ENCODE data around the gene TMEM120A. TPM values are rescaled to one million over a fixed set of nuclear protein-coding genes. Genes with fewer than 3 reads are reported as not detected.

The TMEM120A gene
- total RNA-seq, 2 donors from 2014 or later: 54.2 to 55.3 TPM

DNA sequence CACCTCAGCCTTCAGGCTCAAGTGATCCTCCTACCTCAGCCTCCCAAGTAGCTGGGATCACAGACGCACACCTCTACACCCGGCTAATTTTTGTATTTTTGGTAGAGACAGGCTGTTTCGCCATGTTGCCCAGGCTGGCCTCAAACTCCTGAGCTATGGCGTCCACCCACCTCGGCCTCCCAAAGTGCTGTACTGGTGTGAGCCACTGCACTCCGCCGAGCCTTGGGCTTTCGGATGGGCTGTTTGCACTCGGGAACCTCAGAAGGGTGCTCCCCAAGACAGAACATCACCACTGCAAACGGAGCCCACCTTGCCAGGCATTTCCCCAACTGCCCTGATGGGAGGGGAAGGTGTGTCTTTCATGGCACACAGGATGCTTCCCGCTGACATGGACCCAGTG is 27.3 kb downstream of the TMEM120A start:
- DNase-seq (ENCODE audit: low spot score): no peak

DNA sequence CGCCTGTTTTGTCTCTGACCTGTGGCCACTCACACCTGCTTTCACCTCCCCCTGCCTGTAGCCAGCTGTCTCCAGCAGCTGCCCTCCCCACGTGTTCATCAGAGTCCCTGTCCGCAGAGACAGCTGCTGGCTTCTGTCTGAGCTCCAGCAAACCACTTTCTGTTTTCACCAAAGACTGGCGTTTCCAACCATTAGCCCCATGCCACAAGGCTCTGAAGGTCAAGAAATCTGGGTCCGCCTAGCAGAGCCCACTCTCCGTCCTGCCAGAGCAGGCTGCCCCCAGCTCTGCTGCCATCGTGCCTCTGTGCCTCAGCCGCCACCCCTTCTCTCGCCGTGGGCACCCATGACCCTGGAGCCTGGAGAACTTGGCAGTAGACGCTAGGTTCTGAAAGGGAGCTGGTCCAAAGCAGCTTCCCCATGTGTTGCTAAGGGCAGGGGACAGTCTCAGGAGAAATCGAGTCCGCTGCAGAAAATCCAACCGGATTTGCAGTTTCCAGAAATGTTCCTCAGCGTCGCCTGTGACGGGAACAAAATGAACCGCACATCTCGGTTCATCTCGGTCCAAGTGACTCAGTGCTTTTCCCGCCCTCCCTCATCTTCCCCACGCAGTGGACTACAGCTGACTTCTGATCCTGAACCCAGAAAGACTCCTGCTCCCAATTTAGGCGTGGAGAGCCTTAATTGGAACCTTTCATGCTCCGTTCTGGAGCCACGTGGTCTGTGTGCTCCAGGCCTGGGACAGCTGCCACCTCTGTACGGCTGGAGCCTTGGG is 28.0 kb downstream of the TMEM120A start:
- intact Hi-C loops (cut with DNase I): loop anchor here in 1 of 2 donors (10.0 kb wide), 1 partner anchor 52 kb away; the partner anchor contains the start of gene POR
- DNase-seq (ENCODE audit: low spot score): peak; percentile 91

More for the DNA sequence above, 27.3 kb downstream of the TMEM120A start:
- intact Hi-C loops (cut with DNase I): loop anchor here in 1 of 2 donors (10.0 kb wide), 1 partner anchor 52 kb away; the partner anchor contains the start of gene POR

DNA sequence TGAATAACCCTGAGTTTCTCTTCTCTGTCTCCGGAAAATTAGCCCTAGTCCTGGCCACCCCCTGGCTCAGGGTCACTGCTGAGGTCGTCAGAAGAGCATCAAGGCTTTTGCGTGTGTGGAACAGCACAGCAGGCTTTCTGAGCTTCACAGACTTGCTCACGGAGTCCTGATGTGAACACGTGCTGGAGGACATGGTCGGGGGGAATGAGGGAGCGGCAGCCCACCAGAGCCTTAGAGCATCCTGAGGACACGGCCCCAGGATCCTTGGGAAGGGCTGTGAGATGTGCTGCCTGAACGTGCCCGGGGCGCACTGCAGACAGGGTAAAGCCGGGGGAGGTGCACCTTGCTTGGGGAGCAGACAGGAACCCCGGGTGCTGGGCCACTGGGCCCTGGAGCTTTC is 28.8 kb downstream of the TMEM120A start:
- intact Hi-C loops (cut with DNase I): loop anchor here in 1 of 2 donors (10.0 kb wide), 1 partner anchor 51 kb away; the partner anchor contains the start of gene POR
- no peak for DNase-seq (ENCODE audit: low spot score)

DNA sequence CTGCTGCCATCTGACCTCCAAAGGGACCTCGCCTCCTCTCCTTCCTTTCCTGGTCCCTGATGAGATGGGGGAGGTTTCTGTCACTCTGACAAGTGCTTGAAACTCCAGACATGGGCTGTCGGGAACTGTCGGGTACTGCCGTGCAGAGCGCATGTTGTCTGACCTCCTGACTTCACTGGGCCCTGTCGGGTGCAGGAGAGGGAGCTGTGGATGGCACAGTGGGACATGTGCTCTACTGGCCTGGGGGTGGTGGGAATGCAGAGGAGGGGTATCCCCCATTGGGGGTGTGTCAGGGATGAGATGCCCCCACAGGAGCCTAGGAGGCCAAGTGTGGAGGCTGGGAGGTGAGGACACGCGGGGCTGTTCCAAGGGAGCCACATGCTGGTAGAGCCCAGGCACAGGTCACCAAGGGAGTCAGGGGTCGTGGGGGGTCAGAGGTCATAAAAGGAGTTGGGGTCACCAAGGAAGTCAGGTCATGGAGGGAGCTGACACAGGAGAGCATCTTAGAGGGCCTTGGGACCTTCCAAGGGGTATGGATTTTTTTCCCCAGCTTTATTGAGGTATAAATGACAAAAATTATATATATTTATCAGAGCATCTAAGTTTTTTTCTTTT is 30.9 kb downstream of the TMEM120A start:
- intact Hi-C loops (cut with DNase I): loop anchor here in 1 of 2 donors (10.0 kb wide), 1 partner anchor 49 kb away; the partner anchor contains the start of gene POR
- peak; percentile 84 for DNase-seq (ENCODE audit: low spot score)

DNA sequence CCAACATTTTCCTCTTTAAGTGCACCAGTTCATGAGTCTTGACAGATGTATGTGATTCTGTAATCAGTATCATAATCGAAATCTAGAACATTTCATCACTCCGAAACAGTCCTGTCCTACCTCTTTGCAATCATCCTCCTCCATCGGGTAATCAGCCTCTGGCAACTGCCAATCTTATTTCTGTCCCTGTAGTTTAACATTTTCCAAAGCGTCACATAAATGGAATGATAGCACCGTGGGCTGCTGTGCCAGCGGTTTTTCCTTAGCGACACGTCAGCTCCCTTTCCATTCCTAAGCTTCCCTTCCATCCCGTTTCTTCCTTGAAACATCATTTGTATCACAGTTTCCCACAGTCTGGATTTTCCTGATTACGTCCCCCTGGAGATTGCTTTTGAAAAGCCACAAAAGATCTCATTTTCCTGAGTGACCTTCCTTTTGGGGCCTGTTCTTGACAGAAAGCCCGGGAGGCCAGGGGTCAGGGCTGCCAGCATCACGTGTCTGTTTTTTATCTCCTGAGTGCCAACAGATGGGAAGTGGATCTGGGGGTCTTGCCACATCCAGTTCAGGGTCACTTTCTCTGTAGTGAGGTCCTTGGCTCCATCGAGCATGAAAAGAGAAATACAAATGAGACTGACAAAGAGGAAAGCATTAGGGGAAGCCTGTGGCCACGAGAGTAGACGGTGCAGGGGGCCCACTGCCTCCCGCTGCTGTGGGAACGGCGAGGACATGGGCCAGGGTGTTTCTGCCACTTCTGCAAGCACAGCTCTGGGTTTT is 31.6 kb downstream of the TMEM120A start:
- intact Hi-C loops (cut with DNase I): loop anchor here in 1 of 2 donors (10.0 kb wide), 1 partner anchor 48 kb away; the partner anchor contains the start of gene POR
- DNase-seq (ENCODE audit: low spot score): peak; percentile 90

DNA sequence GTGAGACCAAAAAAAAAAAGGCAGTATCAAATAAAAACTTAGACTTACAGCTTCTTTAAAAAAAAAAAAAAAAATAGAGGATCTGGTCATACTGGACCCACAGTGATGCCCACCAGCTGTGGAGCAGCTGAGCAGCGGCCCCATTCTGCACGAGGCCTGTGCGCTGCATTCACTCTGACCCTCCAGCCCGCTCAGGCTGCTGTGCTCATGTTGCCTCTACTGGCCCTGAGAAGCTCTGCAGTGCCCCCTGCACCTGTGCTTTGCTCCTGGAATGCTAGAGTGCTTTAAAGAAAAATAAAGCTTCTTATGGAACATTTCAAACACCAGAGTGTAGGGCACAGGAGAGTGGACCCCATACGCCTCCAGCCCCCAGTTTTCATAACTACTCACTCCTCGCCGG is 33.2 kb downstream of the TMEM120A start:
- DNase-seq (ENCODE audit: low spot score): no peak
- intact Hi-C loops (cut with DNase I): loop anchor here in 1 of 2 donors (10.0 kb wide), 1 partner anchor 46 kb away; the partner anchor contains the start of gene POR

DNA sequence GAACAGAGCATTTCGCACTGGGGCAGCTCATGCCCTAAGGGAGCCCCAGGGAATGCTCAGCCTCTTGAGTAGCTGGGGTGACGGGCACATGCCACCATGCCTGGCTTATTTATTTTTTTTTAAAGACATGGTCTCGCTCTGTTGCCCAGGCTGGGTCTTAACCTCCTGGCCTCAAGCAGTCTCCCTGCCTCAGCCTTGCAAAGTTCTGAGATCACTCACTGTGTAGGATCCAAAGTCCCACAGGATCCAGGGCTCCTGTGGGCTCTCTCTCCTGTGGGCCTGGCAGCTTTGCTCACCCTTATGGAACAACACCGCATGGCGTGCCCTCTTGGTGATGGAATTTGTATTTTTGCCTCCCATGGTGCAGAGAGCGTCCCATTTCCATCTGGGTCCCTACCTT is 34.0 kb downstream of the TMEM120A start:
- no peak for DNase-seq (ENCODE audit: low spot score)
- intact Hi-C loops (cut with DNase I): loop anchor here in 1 of 2 donors (10.0 kb wide), 1 partner anchor 46 kb away; the partner anchor contains the start of gene POR

DNA sequence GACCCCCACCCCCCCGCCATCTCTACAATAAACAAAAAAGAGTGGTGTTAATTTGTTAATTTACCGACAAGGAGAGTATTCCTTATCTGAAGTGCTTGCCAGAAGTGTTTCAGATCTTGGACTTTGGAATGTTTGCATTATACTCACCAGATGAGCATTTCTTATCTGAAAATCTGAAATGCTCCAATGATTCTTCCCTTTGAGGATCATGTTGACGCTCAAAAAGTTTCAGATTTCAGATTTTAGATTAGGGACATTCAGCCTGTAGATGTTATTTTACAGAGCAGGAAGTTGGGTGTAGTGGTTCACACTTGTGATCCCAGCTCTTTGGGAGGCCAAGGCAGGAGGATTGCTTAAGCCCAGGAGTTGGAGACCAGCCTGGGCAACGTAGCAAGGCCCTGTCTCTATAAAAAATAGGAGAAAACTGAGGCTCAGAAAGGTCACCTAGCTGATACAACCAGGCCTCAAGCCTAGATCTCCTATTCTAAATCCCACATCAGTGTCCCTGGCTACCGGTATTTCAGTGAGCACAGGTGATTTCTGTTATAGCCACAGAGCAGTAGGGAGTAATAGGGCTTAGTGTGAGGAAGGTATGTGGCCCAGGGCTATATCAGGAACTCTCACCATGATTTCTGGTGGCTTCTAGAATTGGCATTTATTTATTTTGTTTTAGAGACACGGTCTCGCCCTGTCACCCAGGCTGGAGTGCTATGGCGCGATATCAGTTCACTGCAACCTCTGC is 35.4 kb downstream of the TMEM120A start:
- intact Hi-C loops (cut with DNase I): no loop called here
- no peak for DNase-seq (ENCODE audit: low spot score)

DNA sequence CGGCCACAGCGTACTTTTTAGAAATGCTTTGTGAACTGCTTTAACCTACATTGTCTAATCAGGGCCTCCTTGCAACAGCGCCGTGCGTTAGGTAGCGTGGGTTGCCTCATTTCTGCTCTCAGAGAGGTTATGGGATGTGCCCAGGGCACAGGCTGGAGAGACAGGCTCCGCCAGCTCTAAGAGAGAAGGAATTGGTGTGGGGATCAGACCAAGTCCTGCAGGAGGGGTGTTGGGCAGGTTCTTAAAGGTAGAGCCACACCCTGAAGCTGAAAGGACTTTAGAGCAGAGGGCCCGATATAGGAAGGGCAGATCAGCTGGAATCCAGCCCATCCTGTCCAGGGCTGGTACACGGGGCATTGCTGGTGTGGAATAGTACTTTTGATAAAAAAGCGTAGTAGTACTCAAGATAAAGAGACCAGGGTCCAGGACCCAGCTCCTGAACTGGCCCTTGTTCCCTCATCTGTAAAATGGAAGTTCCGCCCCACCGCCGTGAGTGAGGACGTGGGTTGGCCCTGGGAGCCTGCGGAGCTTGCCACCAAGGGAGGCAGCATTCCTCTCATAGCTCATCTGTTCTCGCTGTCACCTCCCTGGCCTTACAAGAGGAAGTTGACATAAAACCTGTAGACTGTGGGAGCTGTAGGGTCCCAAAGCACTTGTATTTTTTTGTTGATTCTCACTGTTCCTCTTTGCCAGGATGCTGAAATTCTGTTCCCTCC is 37.2 kb downstream of the TMEM120A start:
- no peak for DNase-seq (ENCODE audit: low spot score)
- intact Hi-C loops (cut with DNase I): no loop called here

DNA sequence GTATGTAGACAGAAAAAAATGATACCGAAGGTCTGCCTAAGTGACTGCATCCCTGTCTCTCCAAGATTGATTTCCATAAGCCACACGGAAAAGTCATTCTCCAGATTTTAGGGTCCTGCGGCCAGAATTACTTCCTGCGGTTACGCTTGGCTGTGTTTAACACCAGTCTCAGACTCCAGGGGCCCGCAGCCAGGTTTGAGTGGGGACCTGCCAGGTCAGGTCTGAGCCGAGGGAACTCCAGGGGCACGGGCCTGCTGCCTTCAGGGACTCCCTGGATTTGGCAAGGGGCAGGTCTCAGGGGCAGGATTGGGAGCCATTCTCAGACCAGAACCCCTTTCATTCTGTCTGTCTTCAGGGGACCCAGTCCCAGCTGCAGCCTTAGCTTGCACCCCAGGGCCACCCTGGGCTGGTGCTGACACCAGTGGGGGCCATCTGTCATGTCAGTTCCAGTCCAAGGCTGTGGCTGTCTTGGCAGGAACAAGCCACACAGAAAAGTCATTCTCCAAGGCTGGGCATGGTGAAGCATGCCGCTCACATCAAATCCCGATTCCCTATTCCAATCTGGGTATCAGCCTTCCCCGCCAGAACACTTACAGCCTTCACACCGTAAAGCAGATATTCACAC is 39.0 kb downstream of the TMEM120A start:
- intact Hi-C loops (cut with DNase I): no loop called here

DNA sequence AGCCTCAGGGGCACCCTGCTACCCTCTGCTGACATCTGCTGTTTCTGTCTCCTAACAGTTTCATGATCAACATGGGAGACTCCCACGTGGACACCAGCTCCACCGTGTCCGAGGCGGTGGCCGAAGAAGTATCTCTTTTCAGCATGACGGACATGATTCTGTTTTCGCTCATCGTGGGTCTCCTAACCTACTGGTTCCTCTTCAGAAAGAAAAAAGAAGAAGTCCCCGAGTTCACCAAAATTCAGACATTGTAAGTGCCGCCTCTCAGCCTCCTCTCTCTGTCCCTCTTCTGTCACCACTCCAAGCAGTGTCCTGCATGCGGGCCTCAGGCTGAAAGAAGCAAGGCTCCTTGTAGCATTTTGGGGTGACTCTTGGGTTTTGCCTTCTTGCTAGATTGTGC is 40.5 kb downstream of the TMEM120A start:
- intact Hi-C loops (cut with DNase I): no loop called here
- DNase-seq (ENCODE audit: low spot score): no peak

More for the DNA sequence above, 39.0 kb downstream of the TMEM120A start:
- no peak for DNase-seq (ENCODE audit: low spot score)

DNA sequence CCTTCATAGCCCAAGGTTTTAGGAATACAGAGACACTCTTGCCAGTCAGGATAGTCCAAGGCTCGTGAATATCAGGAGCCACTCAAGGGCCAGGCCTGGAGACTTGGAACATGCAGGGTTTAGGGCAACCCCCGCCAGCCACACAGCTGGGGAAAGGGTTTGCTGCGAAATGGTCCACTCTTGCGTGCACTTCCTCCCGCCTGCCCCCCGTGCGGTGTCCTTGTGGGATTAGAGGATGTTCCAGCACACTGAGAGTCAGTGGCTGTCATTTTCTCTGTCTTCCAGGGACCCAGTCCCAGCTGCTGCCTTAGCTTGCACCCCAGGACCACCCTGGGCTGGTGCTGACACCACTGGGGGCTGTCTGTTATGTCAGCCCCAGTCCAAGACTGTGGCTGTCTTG is 41.0 kb downstream of the TMEM120A start:
- no peak for DNase-seq (ENCODE audit: low spot score)
- intact Hi-C loops (cut with DNase I): no loop called here

DNA sequence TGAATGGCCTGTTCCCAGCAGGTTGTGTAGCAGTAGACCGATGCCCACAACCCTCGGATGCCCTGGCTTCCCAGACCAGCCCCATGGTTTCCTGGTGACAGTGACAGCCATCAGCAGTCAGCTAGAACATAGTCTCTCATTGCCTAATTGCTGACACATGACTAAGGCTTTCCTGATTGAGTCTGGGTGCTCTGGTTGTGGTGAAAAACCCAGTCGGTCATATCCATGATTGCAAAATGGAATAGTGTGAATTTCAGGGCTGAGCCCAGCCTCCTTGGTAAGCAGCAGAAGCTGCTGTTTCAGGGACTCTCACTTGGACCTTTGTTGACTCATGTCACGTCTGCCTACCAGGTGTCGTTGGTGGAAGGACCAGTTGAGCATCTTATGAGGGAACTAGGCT is 42.9 kb downstream of the TMEM120A start:
- intact Hi-C loops (cut with DNase I): no loop called here
- no peak for DNase-seq (ENCODE audit: low spot score)

DNA sequence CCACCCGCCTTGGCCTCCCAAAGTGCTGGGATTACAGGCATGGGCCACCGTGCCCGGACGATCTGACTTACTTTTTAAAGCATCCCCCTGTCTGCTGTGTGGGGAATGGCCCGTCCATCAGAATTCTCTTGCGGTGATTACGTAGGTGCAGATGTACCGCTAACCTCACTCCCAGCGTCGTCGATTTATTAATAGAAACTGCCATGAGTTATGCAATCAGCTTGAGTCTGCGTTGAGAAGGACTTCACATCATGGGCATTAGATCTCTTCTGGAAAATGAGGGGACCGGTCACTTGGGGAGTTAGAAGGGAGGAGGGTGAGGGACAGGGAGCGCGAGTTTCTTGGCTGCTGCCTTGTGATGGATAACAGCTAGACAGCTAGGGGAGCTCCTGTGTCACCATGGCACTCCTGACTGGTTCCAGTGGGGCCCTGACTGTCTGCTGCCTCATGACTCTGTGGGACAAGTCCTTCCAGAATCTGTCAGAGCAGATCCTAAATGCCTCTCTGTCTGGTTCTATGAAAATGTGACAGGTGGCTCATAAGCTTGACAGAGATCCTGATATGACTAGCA is 44.2 kb downstream of the TMEM120A start:
- intact Hi-C loops (cut with DNase I): no loop called here
- no peak for DNase-seq (ENCODE audit: low spot score)

DNA sequence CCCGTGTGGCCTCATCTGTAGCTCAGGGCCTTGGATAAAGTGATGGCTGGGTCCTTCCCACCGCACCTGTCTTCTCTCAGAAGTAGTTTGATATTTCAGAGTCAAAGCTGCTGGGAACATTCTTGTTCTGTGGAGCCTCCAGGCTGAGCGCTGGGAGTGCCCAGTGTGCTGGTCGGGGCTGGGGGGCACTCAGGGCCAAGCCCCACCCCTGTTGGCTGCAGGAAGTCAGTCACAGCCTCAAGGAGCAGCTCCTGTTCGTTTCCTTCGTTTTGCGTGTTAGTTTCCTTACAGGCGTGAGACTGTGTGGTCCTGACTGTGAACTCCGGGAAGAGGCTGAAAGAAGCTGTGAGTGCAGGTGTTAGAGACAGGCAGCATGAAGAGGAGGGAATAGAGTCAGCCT is 46.2 kb downstream of the TMEM120A start:
- intact Hi-C loops (cut with DNase I): no loop called here
- DNase-seq (ENCODE audit: low spot score): no peak

DNA sequence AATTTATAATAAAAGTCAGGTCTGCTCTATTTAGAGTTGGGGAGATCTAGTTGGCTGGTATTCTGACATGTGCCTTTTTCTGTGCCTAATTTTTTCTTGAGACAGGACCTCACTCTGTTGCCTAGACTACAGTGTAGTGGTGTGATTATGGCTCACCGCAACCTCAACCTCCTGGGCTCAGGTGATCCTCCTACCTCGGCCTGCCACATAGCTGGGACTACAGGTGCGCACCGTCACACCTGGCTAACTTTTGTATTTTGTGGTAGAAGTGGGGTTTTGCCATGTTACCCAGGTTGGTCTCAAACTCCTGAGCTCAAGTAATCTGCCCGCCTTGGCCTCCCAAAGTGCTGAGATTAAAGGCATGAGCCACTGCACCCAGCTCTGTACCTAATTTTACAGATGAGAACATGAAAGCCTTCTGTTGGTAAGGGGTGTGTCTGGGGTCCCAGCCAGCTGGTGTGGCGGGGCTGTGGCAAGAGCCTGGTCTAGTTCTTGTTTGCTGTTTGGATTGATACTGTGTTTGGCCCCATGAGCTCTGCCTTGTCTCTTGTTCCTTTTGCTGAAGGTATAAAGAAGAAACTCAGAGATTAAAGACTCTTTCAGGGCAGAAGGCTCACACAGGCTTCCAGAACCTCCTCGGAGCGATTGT is 48.1 kb downstream of the TMEM120A start:
- intact Hi-C loops (cut with DNase I): no loop called here
- no peak for DNase-seq (ENCODE audit: low spot score)
